HG02759 (cell line): ENCODE results near the gene SIDT1.
A peak's percentile ranks its signal among the peaks of the same experiment; 100 is the strongest.

Source experiments
- ATAC-seq: cut with Tn5 transposase; IDR thresholded peaks from one replicate; pipeline ENCODE4 v1.9.1; 2021; ENCODE audit warnings: mild to moderate bottlenecking, moderate library complexity; ENCODE audit not compliant: unreplicated experiment

The SIDT1 gene

GRCh38 chr3:113594066-113594465 lies 61.7 kb downstream of the SIDT1 start:
- no peak for ATAC-seq

DNA sequence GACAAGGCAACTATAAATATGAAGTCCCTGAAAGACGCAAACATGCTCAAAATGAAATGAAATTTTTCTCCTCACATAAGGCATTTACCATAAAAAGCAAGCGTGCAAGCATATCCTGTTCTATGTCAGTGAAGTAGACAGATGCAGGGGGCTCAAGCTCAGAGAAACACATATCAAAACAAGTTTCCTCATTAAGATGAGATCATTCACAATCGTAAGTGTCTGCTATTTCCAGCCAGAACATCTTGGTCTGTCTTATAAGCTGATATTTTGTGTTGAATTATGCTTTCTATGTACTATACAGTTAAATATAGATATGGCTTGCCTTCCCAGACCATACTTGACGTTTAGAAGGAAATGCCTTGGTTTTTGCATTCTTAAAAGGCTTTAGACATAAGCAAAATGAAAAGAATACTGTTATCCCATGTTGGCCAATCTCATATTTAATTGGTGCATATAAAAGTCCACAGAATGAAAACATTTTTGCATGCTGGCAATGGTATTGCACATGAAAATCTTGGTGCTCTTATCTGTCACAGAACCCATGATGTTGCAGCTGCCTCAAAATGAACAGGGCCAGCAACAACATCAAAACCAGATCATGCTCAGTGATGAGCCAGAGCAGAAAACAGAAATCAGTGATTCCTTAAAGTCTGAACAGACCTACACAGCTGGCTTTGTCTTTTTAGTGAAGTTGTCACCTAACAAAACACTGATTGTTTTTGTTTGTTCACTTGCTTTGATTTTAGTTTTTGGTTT lies 65.4 kb downstream of the SIDT1 start:
- ATAC-seq, result no peak

GRCh38 chr3:113600418-113601182 lies 68.2 kb downstream of the SIDT1 start:
- ATAC-seq, result no peak

- ATAC-seq, result no peak
Observed at GRCh38 chr3:113601240-113601639, 68.9 kb downstream of the SIDT1 start.

DNA sequence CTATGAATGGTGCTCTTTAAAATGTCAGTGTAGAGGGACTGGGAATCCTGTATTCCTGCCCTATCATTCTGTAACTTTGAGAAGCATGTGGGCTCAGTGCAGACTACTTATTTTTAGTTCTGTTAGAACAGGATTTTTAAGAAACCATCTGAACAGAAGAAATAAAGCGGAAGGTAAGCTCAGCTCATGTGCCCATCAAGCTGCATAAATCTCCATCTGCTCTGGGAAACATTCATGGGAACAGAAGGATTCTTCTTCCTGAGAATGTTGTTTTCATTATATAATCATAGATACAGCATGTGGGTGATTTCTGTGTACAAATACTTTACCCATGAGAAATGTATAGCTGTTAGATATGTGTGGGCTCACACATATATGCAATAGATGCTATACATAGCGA lies 69.9 kb downstream of the SIDT1 start:
- ATAC-seq, result no peak

DNA sequence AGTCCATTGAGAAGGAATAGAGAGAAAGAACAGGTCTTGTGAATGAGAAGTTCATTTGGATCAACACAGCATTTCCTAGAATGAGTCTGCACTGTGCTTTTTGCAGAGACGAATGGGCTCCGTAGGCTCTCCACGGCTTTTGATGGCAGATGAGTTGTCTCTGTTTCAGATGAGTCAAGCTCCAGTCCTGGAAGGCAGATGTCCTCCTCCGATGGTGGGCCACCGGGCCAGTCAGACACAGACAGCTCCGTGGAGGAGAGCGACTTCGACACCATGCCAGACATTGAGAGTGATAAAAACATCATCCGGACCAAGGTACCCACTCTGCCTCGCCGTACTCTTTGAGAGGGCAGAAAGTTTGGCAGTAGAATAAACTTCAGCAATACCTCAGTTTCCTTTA lies 70.5 kb downstream of the SIDT1 start:
- ATAC-seq, result no peak

DNA sequence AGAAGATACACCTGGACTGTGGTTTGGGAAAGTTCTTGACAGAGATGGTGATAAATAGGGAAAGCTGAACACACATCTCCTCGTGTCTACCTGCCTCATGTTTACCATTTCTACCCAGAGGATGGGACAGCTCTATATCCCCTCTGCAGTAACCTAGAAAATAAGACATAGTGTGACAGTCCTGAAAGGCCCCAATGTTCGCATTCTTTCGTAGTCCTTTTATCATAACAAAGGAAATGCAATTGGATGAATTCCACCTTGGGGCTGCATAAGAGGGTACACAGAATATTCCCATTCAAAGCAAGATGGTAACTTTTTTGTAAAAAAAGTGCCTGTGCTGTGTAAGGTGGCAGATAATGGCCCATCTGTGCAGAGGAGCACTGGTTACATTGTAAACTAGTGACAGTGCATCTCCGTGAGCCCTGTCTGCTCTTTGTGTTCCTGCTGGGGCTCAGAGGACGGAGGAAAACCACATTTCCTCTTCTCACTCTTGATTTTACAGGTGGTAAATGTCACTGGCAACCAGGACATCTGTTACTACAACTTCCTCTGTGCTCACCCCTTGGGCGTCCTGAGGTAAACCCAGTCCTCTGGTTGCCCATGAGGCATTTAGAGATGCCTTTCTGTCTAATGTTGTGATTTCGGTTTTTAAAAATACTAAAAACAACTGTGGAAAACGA lies 74.3 kb downstream of the SIDT1 start:
- ATAC-seq, result peak; percentile 99

DNA sequence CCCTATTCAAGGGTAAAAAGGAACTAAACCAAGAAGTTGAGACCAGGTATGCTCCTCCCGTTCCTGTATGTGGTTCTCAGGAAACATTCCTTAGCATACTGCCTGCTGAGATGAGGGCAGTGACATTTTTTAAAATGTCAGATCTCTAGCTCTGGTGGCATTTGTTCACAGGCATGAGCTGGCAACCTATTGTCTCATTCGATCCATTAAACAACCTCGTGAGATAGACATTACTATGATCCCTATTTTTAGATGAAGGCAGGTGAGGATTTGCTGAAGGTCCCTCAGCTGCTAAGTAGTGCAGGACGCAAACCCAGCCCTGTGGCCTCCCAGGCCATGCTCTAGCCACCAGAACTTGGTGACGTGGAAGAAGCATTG lies 74.9 kb downstream of the SIDT1 start:
- ATAC-seq, result peak; percentile 12

DNA sequence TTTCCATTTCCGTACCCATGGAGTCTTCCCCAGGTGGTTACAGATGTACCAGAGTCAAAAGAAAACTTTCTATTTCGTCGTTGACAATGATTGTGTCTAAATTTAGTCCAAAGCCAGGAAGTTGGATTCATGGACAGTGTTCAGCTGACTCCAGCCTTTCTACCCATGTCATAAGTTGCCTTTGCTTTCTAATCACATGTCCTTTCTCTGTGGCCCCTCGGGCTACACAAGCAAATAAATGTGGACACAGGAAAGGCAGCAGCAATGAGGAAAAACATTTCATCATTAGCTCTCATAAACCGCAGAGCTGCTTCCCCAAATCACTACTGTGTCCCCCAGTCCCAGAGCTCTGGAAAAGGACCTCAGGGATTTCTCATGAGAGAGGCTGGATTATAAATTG lies 82.0 kb downstream of the SIDT1 start:
- no peak for ATAC-seq

GRCh38 chr3:113615976-113616375 lies 83.6 kb downstream of the SIDT1 start:
- no peak for ATAC-seq

DNA sequence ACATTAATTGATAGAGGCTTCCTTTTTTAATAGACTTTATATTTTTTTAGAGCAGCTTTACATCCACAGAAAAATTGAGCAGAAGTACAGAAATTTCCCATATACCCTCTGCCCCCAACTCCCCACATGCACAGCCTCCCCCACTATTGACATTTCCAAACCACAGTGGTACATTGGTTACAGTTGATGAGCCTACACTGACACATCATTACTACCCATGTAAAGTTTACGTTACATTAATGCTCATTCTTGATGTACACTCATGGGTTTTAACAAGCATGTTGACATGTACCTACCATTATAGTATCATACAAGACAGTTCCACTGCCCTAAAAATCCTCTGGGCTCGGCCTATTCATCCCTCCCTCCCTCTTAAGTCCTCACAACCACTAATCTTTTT lies 85.4 kb downstream of the SIDT1 start:
- ATAC-seq, result no peak

- no peak for ATAC-seq
Observed at GRCh38 chr3:113620091-113620490, 87.7 kb downstream of the SIDT1 start.

GRCh38 chr3:113623324-113623723 lies 91.0 kb downstream of the SIDT1 start:
- ATAC-seq, result no peak

- ATAC-seq, result no peak
Observed at GRCh38 chr3:113623811-113624210, 91.5 kb downstream of the SIDT1 start.

GRCh38 chr3:113625834-113626233 lies 93.5 kb downstream of the SIDT1 start:
- ATAC-seq, result no peak

- ATAC-seq, result no peak
Observed at GRCh38 chr3:113626503-113627371, 94.4 kb downstream of the SIDT1 start.

GRCh38 chr3:113628316-113628715 lies 96.0 kb downstream of the SIDT1 start:
- no peak for ATAC-seq

DNA sequence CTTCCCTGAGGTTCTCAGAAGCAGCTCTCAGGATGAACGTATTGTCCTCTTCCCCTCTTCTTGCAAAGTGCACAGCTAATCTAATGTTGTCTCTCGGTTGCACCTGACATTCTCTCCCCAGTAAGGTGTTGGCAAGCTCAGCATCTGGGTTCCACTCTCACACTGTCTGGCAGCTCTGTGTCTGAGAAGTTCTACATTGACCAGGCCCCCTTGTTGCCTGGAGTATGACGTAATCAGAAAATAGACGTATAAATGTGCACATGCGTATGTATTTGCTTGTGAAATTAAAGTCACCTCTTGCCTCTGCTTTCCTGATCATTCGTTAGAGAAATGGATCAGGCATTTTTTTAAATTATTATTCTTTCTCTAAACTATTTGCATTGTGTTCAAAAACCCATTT lies 96.4 kb downstream of the SIDT1 start:
- ATAC-seq, result no peak

DNA sequence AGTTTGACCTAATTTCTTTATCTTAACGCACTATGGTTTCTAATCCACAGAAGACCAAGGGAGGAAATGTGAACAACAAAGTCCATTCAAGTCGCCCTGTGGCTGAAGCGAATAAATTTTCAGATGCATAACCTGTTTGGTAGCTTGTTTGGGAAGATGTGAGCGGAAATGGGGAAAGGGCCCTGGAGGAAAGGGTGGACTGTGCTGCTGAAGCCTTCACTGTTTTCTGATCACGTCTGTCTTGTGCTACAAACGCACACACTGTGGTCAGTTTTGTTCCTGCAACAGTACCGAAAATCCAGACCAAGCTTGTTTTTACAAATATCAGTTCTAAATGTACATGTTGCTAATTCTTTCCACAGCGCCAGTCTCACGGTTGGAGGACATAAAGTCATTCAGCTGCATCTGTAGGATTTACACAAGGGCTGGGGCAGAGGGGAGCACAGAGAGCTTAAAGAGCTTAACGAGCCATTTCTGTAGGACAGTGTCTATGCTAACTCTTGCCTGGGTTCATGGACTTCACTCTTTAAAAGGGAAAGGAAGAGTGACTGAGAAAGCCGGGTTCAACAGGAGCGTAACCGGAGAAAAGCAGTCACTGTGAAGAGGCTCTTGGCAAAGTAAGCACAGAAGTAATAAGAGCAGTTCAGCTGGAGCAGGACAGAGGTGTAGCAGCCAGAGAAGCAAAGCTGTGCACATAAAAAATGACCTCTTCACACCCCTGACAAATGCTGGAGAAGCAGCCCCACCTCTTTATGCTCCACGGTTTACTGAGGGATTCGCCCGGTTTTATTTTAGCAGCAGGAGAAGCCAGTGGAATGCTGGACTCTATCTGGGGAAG lies 97.4 kb downstream of the SIDT1 start:
- ATAC-seq, result no peak

- no peak for ATAC-seq
Observed at GRCh38 chr3:113630956-113631542, 98.7 kb downstream of the SIDT1 start.
